Lower leg skin (tissue), 3 donors: ENCODE data around the gene PHF3.

Experiments
- POLR2A ChIP-seq, 2 donors: fragments of 450-650 bp; IDR thresholded peaks; one replicate each; pipeline ENCODE4 v1.6.1; 2016 to 2017; ENCODE audit warnings: antibody characterized with exemption in 2 of 2, mild to moderate bottlenecking in 1 of 2, moderate library complexity in 1 of 2
- TF ChIP-seq, protein P1 (sequence below), 3 donors: fragments of 450-650 bp; IDR thresholded peaks; one replicate each; pipeline ENCODE4 v1.5.1; 2016; ENCODE audit warnings: antibody characterized with exemption in 3 of 3, mild to moderate bottlenecking in 3 of 3, moderate library complexity in 2 of 3

DNA sequence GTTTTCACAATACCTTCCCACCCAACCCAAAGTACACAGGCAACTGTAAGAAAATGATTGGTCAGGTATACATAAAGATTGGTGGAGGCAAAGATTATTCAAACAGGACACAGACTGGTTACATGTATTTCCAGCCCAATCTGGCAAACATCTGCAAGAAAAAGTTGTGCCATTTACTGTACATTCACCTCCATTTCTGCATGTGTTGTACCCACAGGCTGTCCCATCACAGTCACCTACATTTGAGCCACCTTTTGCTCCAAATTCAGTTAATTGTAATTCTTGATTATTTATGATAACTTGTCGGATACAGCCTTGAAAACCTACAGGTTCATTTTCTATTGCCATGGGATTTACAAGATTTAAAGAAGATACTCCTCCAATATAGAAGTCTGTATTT lies 85.6 kb downstream of the PHF3 start:
- TF ChIP-seq, protein P1, sequence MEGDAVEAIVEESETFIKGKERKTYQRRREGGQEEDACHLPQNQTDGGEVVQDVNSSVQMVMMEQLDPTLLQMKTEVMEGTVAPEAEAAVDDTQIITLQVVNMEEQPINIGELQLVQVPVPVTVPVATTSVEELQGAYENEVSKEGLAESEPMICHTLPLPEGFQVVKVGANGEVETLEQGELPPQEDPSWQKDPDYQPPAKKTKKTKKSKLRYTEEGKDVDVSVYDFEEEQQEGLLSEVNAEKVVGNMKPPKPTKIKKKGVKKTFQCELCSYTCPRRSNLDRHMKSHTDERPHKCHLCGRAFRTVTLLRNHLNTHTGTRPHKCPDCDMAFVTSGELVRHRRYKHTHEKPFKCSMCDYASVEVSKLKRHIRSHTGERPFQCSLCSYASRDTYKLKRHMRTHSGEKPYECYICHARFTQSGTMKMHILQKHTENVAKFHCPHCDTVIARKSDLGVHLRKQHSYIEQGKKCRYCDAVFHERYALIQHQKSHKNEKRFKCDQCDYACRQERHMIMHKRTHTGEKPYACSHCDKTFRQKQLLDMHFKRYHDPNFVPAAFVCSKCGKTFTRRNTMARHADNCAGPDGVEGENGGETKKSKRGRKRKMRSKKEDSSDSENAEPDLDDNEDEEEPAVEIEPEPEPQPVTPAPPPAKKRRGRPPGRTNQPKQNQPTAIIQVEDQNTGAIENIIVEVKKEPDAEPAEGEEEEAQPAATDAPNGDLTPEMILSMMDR (IDR thresholded peaks at IDR 0.05) = no peak
- no peak for TF ChIP-seq POLR2A (IDR thresholded peaks at IDR 0.05)
